ENCODE measurements around the gene DNAH17. TPM values are rescaled to one million over a fixed set of nuclear protein-coding genes. Genes with fewer than 3 reads are reported as not detected.
"Not testable (repeated sequence)": the region's sequence is repeated elsewhere in the genome, so short reads cannot be mapped to it uniquely, and the experiment has no call there.

DNAH17 gene
- total RNA-seq, 2 donors from 2014 or later, result 0.58 to 1.4 TPM

GRCh38 chr17:78525511-78526160, 51.6 kb downstream of the DNAH17 start:
- no peaks in the 10 kb centered on the region for H3K9me3 Mint-ChIP-seq

DNA sequence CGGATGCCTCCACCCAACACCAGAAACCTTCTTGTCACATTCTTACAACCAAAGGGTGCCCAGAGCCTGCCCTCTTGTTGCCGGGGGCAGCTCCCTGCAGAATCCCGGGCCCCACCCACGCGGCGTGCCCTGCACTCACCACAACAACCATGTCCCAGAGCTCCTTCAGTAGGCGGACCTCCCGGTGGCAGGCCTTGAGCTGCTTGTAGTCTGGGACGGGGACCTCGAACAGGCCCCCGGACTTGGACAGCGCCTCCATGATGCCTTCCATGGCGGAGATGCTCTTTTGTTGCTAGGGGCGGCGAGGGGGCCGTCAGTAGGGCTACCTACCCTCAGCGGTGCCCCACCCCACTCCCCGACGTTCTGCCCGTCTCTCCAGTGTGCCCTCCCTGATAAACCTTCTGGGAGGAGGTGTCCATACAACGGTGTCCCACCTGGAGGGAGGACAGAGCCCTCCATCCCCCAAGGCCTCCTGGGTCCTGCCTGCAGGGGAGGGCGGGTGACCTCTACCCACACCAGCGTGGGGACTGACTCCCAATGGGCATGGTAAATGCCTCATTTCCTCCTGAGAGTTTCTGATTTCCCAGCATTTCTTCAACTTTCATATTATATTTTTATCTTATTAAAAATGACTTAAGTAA, 52.2 kb downstream of the DNAH17 start:
- H3K9me3 Mint-ChIP-seq, result no peaks in the 10 kb centered on the region
- DNase-seq (ENCODE audit: low spot score in 2 of 2), result no peak
- no peak overlapping the region for H3K27ac Mint-ChIP-seq
- no peak for ATAC-seq
- no peaks in the 10 kb centered on the region for H3K36me3 Mint-ChIP-seq

More at GRCh38 chr17:78525511-78526160, 51.6 kb downstream of the DNAH17 start:
- DNase-seq (ENCODE audit: low spot score in 2 of 2), result no peak
- Mint-ChIP-seq H3K36me3 (no peaks in the 10 kb centered on the region), H3K27ac (no peak overlapping the region)
- no peak for ATAC-seq

GRCh38 chr17:78523934-78524655, 53.1 kb downstream of the DNAH17 start:
- ATAC-seq (no peak), DNase-seq (ENCODE audit: low spot score in 2 of 2) (no peak)
- Mint-ChIP-seq H3K9me3 (no peaks in the 10 kb centered on the region), H3K36me3 (no peaks in the 10 kb centered on the region), H3K27ac (no peak overlapping the region)

DNA sequence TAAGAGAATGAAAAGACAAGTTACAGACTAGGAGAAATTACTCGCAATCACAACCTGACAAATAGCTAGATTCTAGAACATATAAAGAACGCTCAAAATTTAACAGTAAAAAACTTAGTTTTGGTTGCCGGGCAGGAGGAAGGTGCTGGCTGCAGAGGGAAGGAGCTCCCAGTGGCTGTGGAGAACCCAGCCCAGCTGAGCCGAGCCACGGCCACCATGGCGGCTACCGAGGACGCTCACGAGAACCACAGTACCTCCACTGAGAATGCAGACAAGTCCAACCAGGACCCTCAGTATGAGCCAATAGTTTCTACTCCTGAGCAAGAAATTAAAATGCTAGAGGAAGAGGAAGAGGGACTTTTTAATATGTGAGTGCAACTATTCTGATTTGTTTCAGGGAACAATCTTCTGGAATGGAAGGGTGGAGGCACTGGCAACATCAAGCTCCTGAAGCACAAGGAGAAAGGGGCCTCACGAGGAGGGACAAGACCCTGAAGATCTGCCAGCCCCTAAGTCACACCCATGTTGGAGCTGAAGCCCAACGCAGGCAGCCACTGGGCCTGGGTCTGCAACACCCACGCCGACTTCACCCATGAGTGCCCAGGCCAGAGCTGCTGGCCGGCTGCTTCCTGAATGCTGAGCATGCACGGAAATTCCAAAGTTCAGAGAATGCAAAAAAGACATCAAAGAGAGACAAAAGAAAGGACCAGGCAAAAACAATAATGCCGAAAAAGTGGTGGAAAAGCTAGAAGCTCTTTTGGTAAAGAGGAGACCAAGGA, 55.0 kb downstream of the DNAH17 start:
- Mint-ChIP-seq H3K27ac (no peak overlapping the region), H3K36me3 (no peaks in the 10 kb centered on the region), H3K9me3 (no peaks in the 10 kb centered on the region)
- DNase-seq (ENCODE audit: low spot score in 2 of 2) (no peak), ATAC-seq (no peak)

DNA sequence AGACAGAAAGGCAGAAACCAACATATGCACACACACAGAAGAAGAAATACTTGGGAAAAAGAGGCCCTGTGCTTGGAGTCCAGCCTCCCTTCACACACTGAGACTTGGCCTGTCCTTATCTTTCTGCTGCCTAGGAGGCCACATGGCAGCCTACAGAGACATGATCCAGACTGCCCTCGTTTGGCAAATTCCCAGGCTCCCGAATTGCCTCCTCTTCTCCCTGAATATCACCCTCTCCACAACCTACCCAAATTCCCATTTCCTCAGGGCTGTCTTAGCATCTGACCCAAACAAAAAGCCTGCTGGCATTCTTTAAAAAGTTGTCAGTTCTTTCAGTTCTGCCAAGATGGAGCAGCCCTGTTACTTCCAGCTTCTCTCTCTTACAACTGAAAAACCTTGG, 59.8 kb downstream of the DNAH17 start:
- Mint-ChIP-seq H3K36me3 (no peaks in the 10 kb centered on the region), H3K27ac (no peak overlapping the region), H3K9me3 (no peaks in the 10 kb centered on the region)
- ATAC-seq (no peak), DNase-seq (ENCODE audit: low spot score in 2 of 2) (no peak)

DNA sequence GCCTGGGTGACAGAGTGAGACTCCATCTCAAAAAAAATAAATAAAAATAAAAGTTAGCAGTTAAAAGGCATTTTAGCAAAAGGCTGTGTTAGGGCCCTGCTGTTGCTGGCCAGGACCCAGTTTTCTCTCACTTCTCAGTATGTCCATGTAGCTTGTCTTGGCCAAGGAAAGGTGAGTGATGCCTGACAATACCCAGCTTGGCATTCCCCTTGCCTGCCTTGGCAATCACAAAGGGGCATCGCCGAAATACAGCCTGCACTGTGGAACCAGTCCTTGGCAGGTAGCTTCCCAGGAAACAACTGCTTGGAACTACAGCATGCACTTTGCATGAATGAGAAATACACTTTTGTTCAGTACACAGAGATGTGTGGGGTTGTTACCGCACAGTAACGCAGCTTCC, 61.7 kb downstream of the DNAH17 start:
- Mint-ChIP-seq H3K9me3 (no peaks in the 10 kb centered on the region), H3K36me3 (no peaks in the 10 kb centered on the region), H3K27ac (no peak overlapping the region)
- DNase-seq (ENCODE audit: low spot score in 2 of 2) (no peak), ATAC-seq (no peak)

DNA sequence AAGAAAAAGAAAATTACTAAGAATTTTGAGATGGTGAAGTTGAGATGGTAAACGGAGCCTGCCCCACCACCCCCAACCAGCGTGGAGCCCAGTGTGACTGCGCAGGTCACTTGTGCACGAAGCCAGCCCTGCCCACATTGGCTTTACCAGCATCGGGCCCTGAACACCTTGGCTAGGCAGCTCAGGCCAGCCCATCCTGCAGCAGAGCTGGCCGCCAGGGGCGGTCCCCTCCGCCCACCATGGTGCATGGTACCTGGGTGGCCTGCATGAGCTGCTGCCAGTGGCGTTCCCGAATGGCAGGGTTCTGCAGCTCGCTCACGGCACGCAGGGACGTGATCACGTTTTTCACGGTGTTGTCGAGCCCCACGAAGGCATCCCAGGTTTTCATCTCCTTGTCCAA, 62.7 kb downstream of the DNAH17 start:
- Mint-ChIP-seq H3K27ac (no peak overlapping the region), H3K9me3 (no peaks in the 10 kb centered on the region), H3K36me3 (no peaks in the 10 kb centered on the region)
- no peak for DNase-seq (ENCODE audit: low spot score in 2 of 2)
- no peak for ATAC-seq

- DNase-seq (ENCODE audit: low spot score in 2 of 2) (no peak), ATAC-seq (no peak)
- Mint-ChIP-seq H3K36me3 (no peaks in the 10 kb centered on the region), H3K27ac (peak overlapping the region in 1 of 2 donors; percentile 50), H3K9me3 (no peaks in the 10 kb centered on the region)
Measured at GRCh38 chr17:78512976-78513375, 64.2 kb downstream of the DNAH17 start.

DNA sequence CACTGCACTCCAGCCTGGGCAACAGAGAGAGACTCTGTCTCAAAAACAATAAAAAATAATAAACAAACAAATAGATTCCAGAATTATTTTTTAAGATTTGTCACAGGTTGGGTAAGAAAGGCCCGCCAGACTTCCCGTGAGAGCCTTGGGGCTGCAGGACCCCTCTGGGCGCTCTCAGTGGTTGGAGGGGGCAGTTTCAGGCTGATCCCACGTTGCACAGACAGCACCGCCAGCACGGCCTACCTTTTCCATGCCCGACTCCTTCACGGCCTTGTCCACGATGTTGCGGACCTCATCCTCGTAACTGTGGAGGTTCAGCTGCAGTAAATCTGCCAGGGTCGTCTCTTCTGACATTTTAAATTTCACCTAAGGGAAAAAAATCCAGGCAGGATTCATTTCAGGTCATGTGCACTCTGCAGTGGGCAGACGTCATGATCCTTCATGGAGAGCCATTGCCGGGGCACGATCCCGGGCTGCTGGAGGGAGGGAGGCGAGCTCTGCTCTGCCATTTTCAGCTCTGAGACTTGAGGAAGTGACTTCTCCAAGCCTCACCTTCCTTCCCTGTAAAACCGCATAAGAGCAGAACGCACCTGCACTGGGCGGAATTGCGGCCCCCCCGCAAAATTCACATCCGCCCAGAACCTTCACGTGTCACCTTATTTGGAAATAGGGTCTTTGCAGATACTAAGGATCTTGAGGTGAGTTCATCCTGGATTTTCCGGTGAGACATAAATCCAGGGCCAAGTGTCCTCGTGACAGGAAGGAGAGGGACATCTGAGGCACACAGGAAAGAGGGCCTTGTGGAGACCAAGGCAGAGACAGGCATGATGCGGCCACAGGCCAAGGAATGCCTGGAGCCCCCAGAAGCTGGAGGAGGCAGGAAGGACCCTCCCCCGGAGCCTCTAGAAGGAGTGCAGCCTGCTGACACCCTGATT, 66.8 kb downstream of the DNAH17 start:
- H3K9me3 Mint-ChIP-seq, result no peaks in the 10 kb centered on the region
- H3K36me3 Mint-ChIP-seq, result no peaks in the 10 kb centered on the region
- DNase-seq (ENCODE audit: low spot score in 2 of 2) (no peak), ATAC-seq (no peak)
- H3K27ac Mint-ChIP-seq, result no peak overlapping the region

- ATAC-seq (no peak), DNase-seq (ENCODE audit: low spot score in 2 of 2) (no peak)
- Mint-ChIP-seq H3K36me3 (no peaks in the 10 kb centered on the region), H3K9me3 (no peaks in the 10 kb centered on the region), H3K27ac (no peak overlapping the region)
Measured at GRCh38 chr17:78507526-78507925, 69.7 kb downstream of the DNAH17 start.

- no peaks in the 10 kb centered on the region for H3K9me3 Mint-ChIP-seq
- no peak overlapping the region for H3K27ac Mint-ChIP-seq
- no peaks in the 10 kb centered on the region for H3K36me3 Mint-ChIP-seq
- ATAC-seq (no peak), DNase-seq (ENCODE audit: low spot score in 2 of 2) (no peak)
Measured at GRCh38 chr17:78506454-78507309, 70.5 kb downstream of the DNAH17 start.

DNA sequence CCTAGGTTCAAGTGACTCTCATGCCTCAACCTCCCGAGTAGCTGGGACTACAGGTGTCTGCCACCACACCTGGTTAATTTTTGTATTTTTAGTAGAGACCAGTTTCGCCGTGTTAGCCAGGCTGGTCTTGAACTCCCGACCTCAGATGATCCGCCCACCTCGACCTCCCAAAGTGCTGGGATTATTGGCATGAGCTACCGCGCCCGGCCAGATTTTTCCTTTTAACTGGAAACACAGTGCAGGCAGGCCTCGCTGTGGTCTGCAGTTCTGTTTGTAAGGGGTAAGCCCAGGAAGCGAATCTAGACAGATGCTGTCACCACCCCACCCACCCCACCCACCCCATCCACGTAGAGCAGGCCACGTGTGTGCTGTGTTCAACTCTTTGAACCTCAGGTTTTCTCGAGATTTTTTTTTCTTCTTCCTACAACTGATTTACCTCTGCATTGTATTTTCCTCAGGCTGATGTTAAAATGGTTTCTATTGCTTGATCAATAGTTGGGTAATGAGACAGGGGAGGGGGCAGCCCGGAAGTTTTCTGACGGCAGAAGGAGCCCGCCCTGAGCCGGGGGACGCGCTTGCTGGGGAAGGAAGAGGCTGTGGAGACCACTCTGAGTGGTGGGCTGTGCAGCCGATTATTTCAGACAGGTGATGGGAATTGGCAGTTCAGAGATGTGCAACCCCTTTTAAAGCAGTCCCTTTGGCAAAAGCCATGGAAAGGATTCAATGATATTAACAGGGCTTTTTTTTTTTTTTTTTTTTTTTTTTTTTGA, 72.9 kb downstream of the DNAH17 start:
- H3K9me3 Mint-ChIP-seq, result no peaks in the 10 kb centered on the region
- no peak overlapping the region for H3K27ac Mint-ChIP-seq
- DNase-seq (ENCODE audit: low spot score in 2 of 2), result no peak
- ATAC-seq, result no peak
- no peaks in the 10 kb centered on the region for H3K36me3 Mint-ChIP-seq

GRCh38 chr17:78503388-78503787, 73.8 kb downstream of the DNAH17 start:
- not testable (repeated sequence) for H3K27ac Mint-ChIP-seq; DNase-seq (ENCODE audit: low spot score in 2 of 2); H3K36me3 Mint-ChIP-seq; H3K9me3 Mint-ChIP-seq; ATAC-seq

DNA sequence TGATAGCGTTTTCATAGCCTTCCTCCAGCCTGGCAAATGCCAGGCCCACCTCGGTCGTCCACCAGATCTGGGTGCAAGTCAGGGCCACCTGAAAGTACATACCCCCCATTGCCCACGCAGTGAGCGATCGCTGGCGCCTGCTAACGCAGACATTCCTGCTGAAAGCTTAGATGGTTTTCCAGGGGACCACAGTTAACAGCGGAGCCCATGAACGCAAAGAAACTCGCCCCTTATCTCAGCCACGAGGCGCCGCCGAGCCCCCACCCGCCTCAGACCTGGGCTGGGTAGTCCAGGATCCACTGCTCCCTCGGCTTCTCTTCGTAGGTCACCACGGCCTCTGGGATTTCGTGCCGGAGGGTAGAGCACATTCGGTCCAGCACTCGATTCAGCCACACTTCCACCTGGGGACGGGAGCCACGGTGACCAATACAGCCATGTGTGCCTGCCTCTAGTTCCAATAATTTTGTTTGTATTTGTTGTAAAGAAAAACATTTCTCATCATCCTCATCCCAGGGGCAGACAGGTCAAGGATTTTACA, 74.5 kb downstream of the DNAH17 start:
- no peaks in the 10 kb centered on the region for H3K9me3 Mint-ChIP-seq
- ATAC-seq (no peak), DNase-seq (ENCODE audit: low spot score in 2 of 2) (no peak)
- no peaks in the 10 kb centered on the region for H3K36me3 Mint-ChIP-seq
- H3K27ac Mint-ChIP-seq, result no peak overlapping the region

Measured in activated naive CD4-positive, alpha-beta T cell treated with anti-CD3 and anti-CD28 coated beads, Interleukin-2, amount 50 U/mL, for 72 hours (primary cell).